ENCODE results near the gene KRT13. TPM values are rescaled to one million over a fixed set of nuclear protein-coding genes. Genes with fewer than 3 reads are reported as not detected.

The KRT13 gene
- total and polyA plus RNA-seq, 5 donors from 2014 or later = not detected

DNA sequence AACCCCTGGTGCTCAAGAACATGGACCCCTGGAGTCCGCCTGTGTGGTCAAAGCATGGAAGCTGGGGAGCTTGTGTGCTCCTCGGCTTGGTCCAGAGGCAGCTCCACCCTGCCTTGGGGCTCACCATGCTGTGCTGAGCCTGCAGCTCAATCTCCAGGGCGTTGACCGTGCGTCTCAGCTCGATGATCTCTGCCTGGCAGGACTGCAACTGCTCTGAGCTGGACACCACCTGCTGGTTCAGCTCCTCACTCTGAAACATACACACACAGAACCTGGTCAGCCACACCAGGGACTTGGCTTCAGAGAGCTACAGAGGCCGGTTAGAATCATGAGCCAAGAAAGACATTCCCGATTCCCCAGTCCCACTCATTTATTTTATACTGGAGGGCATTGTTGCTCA is 27.2 kb downstream of the KRT13 start:
- H3K9me3 ChIP-seq (ENCODE audit: control insufficient read depth in 2 of 2, low read length in 2 of 2) = no peaks in the 10 kb centered on the region
- no peak for DNase-seq
- Mint-ChIP-seq H3K4me3 (no peak overlapping the region), H3K27me3 (no peaks in the 10 kb centered on the region), H3K27ac (no peak overlapping the region), H3K9me3 (peaks cover 0 to 1% (median 0%) of the 10 kb centered on the region in 7 donors), H3K36me3 (no peaks in the 10 kb centered on the region), H3K4me1 (no peaks in the 10 kb centered on the region)
- no peak for ATAC-seq (ENCODE audit: low read depth in 2 of 2)
- H3K4me3 ChIP-seq (ENCODE audit: low read depth, low read length) = no peak overlapping the region
- no peak overlapping the region for H3K27ac ChIP-seq (ENCODE audit: insufficient read depth, low read length, poor library complexity, severe bottlenecking)
- no peaks in the 10 kb centered on the region for H3K36me3 ChIP-seq (ENCODE audit: control insufficient read depth, insufficient read depth, low read length)
- no peaks in the 10 kb centered on the region for H3K27me3 ChIP-seq (ENCODE audit: control insufficient read depth, insufficient read depth, low read length)
- no peaks in the 10 kb centered on the region for H3K4me1 ChIP-seq (ENCODE audit: control insufficient read depth, insufficient read depth, low read length, poor library complexity, severe bottlenecking)

GRCh38 chr17:41476866-41477815 is 28.3 kb downstream of the KRT13 start:
- Histone ChIP-seq H3K4me3 (ENCODE audit: low read depth, low read length) (no peak overlapping the region), H3K36me3 (ENCODE audit: control insufficient read depth, insufficient read depth, low read length) (no peaks in the 10 kb centered on the region), H3K27me3 (ENCODE audit: control insufficient read depth, insufficient read depth, low read length) (no peaks in the 10 kb centered on the region), H3K9me3 (ENCODE audit: control insufficient read depth in 2 of 2, low read length in 2 of 2) (no peaks in the 10 kb centered on the region), H3K4me1 (ENCODE audit: control insufficient read depth, insufficient read depth, low read length, poor library complexity, severe bottlenecking) (no peaks in the 10 kb centered on the region), H3K27ac (ENCODE audit: insufficient read depth, low read length, poor library complexity, severe bottlenecking) (no peak overlapping the region)
- Mint-ChIP-seq H3K27me3 (no peaks in the 10 kb centered on the region), H3K27ac (no peak overlapping the region), H3K4me1 (no peaks in the 10 kb centered on the region), H3K36me3 (no peaks in the 10 kb centered on the region), H3K9me3 (peaks cover 0 to 2% (median 0%) of the 10 kb centered on the region in 7 donors), H3K4me3 (no peak overlapping the region)
- ATAC-seq (ENCODE audit: low read depth in 2 of 2) (no peak), DNase-seq (no peak)

DNA sequence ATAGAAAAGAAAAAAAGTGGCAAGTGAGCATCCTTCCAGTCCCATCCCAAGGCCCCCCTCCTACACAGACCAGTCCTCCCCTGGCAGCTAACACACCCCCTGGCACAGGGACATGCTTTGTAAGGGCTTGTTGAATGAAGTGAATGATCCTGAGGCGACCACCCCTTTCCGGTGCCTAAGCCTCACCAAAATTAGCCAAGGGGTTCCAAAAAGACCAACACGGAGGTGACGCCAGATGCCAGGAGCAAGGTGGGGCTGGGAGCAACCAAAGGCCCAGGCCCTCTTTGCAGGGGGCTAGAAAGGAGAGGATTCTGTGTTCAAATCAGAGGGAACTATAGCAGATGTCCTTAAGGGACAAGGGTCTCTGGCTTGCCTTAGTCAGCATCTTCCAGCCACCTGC is 30.0 kb downstream of the KRT13 start:
- Mint-ChIP-seq H3K27me3 (no peaks in the 10 kb centered on the region), H3K4me3 (no peak overlapping the region), H3K36me3 (no peaks in the 10 kb centered on the region), H3K27ac (no peak overlapping the region), H3K9me3 (peaks cover 0 to 8% (median 2%) of the 10 kb centered on the region in 7 donors), H3K4me1 (no peaks in the 10 kb centered on the region)
- Histone ChIP-seq H3K4me3 (ENCODE audit: low read depth, low read length) (no peak overlapping the region), H3K9me3 (ENCODE audit: control insufficient read depth in 2 of 2, low read length in 2 of 2) (peaks cover 0 to 3% of the 10 kb centered on the region in 2 experiments), H3K27ac (ENCODE audit: insufficient read depth, low read length, poor library complexity, severe bottlenecking) (no peak overlapping the region), H3K27me3 (ENCODE audit: control insufficient read depth, insufficient read depth, low read length) (no peaks in the 10 kb centered on the region), H3K36me3 (ENCODE audit: control insufficient read depth, insufficient read depth, low read length) (no peaks in the 10 kb centered on the region), H3K4me1 (ENCODE audit: control insufficient read depth, insufficient read depth, low read length, poor library complexity, severe bottlenecking) (no peaks in the 10 kb centered on the region)
- DNase-seq (no peak), ATAC-seq (ENCODE audit: low read depth in 2 of 2) (no peak)

- no peaks in the 10 kb centered on the region for H3K36me3 Mint-ChIP-seq
- H3K4me1 ChIP-seq (ENCODE audit: control insufficient read depth, insufficient read depth, low read length, poor library complexity, severe bottlenecking) = no peaks in the 10 kb centered on the region
- no peak overlapping the region for H3K27ac Mint-ChIP-seq
- DNase-seq (no peak), ATAC-seq (ENCODE audit: low read depth in 2 of 2) (no peak)
- H3K9me3 Mint-ChIP-seq = peaks cover 0 to 8% (median 2%) of the 10 kb centered on the region in 7 donors
- H3K9me3 ChIP-seq (ENCODE audit: control insufficient read depth in 2 of 2, low read length in 2 of 2) = peaks cover 0 to 3% of the 10 kb centered on the region in 2 experiments
- H3K4me1 Mint-ChIP-seq = no peaks in the 10 kb centered on the region
- H3K36me3 ChIP-seq (ENCODE audit: control insufficient read depth, insufficient read depth, low read length) = no peaks in the 10 kb centered on the region
- no peak overlapping the region for H3K27ac ChIP-seq (ENCODE audit: insufficient read depth, low read length, poor library complexity, severe bottlenecking)
- no peak overlapping the region for H3K4me3 Mint-ChIP-seq
- H3K27me3 ChIP-seq (ENCODE audit: control insufficient read depth, insufficient read depth, low read length) = no peaks in the 10 kb centered on the region
- no peak overlapping the region for H3K4me3 ChIP-seq (ENCODE audit: low read depth, low read length)
- no peaks in the 10 kb centered on the region for H3K27me3 Mint-ChIP-seq
Measured at GRCh38 chr17:41474863-41475262, 30.5 kb downstream of the KRT13 start.

DNA sequence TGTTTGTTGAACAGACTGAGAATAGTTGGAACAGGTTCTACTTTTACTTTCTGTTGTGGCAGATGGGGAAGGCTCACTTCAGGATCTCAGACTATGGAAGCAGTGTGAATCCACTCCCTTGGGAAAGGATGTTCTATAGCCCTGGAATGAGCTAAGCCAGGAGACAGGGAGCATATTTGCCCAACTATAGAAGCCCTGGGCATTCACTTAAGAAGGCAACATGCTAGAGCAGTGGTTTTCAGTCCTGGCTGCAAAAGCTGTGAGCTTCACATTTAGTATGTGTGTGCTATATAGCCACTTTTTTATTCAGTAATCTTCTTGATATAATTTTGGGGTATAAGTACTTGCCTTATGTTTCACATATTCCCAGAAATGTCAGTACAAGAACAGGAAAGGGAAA is 37.1 kb downstream of the KRT13 start:
- DNase-seq (no peak), ATAC-seq (ENCODE audit: low read depth in 2 of 2) (no peak)
- Histone ChIP-seq H3K36me3 (ENCODE audit: control insufficient read depth, insufficient read depth, low read length) (no peaks in the 10 kb centered on the region), H3K27me3 (ENCODE audit: control insufficient read depth, insufficient read depth, low read length) (peaks cover 2% of the 10 kb centered on the region), H3K9me3 (ENCODE audit: control insufficient read depth in 2 of 2, low read length in 2 of 2) (peaks cover 0 to 3% of the 10 kb centered on the region in 2 experiments), H3K4me1 (ENCODE audit: control insufficient read depth, insufficient read depth, low read length, poor library complexity, severe bottlenecking) (no peaks in the 10 kb centered on the region), H3K4me3 (ENCODE audit: low read depth, low read length) (no peak overlapping the region), H3K27ac (ENCODE audit: insufficient read depth, low read length, poor library complexity, severe bottlenecking) (no peak overlapping the region)
- H3K27me3 Mint-ChIP-seq = peaks cover 11% of the 10 kb centered on the region
- peaks cover 0 to 9% (median 2%) of the 10 kb centered on the region in 7 donors for H3K9me3 Mint-ChIP-seq
- H3K36me3 Mint-ChIP-seq = no peaks in the 10 kb centered on the region
- H3K4me1 Mint-ChIP-seq = no peaks in the 10 kb centered on the region
- H3K4me3 Mint-ChIP-seq = no peak overlapping the region
- no peak overlapping the region for H3K27ac Mint-ChIP-seq

DNA sequence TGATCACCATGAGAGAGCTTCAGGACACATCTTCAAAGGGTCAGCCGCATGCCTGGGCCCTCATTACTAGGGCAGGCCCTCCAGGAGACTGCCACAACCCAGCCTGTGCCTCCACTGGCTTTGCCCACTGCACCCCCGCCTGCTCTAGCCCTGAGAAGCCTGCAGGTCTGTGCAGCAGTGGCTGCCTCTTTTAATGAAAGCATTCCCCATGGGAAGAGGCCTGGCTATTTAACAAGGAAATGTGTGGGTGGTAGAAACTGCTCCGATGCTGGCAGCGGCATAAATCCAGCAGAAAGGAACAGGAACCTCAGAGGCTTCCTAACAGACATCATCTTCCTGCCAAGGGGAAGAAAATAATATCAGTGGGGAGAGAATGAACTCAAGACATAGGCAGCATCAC is 37.9 kb downstream of the KRT13 start:
- H3K36me3 ChIP-seq (ENCODE audit: control insufficient read depth, insufficient read depth, low read length) = no peaks in the 10 kb centered on the region

DNA sequence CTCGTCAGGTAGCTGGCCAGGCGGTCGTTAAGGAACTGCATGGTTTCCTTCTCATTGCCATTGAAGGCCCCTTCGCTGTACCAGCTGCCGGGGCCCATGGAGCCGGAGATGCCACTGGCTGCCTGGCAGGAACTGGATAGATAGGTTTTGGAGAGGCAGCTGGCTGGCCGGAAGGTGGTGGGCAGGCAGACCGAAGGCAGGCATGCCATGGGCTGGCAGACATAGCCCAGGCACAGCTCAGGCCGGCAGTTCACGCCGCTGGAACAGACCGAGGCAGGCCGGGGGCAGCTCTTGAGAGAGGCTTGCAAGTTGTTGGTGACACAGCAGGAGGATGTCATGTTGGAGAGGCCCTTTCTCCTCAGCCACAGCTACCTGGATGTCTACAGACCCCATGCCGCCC is 38.4 kb downstream of the KRT13 start, which contains the start of gene KRT32:
Gene KRT32, minus strand, starts transcription at position 399 of the 400 bp plus-strand sequence. Its CDS starts 61 bp downstream, at position 338.
- Histone ChIP-seq H3K4me3 (ENCODE audit: low read depth, low read length) (no peak within 1 kb of the TSS), H3K36me3 (ENCODE audit: control insufficient read depth, insufficient read depth, low read length) (no peaks in the 10 kb centered on the region), H3K4me1 (ENCODE audit: control insufficient read depth, insufficient read depth, low read length, poor library complexity, severe bottlenecking) (no peaks in the 10 kb centered on the region), H3K27me3 (ENCODE audit: control insufficient read depth, insufficient read depth, low read length) (peaks cover 2% of the 10 kb centered on the region), H3K27ac (ENCODE audit: insufficient read depth, low read length, poor library complexity, severe bottlenecking) (no peak within 1 kb of the TSS), H3K9me3 (ENCODE audit: control insufficient read depth in 2 of 2, low read length in 2 of 2) (peaks cover 0 to 3% of the 10 kb centered on the region in 2 experiments)
- no peak for ATAC-seq (ENCODE audit: low read depth in 2 of 2)
- DNase-seq = no peak
- H3K27ac Mint-ChIP-seq = no peak within 1 kb of the TSS
- no peaks in the 10 kb centered on the region for H3K36me3 Mint-ChIP-seq
- no peak within 1 kb of the TSS for H3K4me3 Mint-ChIP-seq
- no peaks in the 10 kb centered on the region for H3K4me1 Mint-ChIP-seq
- peaks cover 11% of the 10 kb centered on the region for H3K27me3 Mint-ChIP-seq
- H3K9me3 Mint-ChIP-seq = peaks cover 0 to 9% (median 0%) of the 10 kb centered on the region in 7 donors

More for the DNA sequence above, 37.9 kb downstream of the KRT13 start:
- Mint-ChIP-seq H3K27me3 (peaks cover 11% of the 10 kb centered on the region), H3K4me3 (no peak overlapping the region), H3K9me3 (peaks cover 0 to 9% (median 0%) of the 10 kb centered on the region in 7 donors), H3K36me3 (no peaks in the 10 kb centered on the region), H3K4me1 (no peaks in the 10 kb centered on the region), H3K27ac (no peak overlapping the region)
- Histone ChIP-seq H3K4me3 (ENCODE audit: low read depth, low read length) (no peak overlapping the region), H3K27me3 (ENCODE audit: control insufficient read depth, insufficient read depth, low read length) (peaks cover 2% of the 10 kb centered on the region), H3K9me3 (ENCODE audit: control insufficient read depth in 2 of 2, low read length in 2 of 2) (peaks cover 0 to 3% of the 10 kb centered on the region in 2 experiments), H3K4me1 (ENCODE audit: control insufficient read depth, insufficient read depth, low read length, poor library complexity, severe bottlenecking) (no peaks in the 10 kb centered on the region), H3K27ac (ENCODE audit: insufficient read depth, low read length, poor library complexity, severe bottlenecking) (no peak overlapping the region)
- ATAC-seq (ENCODE audit: low read depth in 2 of 2) (no peak), DNase-seq (no peak)
